Right lobe of liver (tissue), 4 donors: ENCODE data around the gene ICOSLG.
"Not testable (repeated sequence)": the region's sequence is repeated elsewhere in the genome, so short reads cannot be mapped to it uniquely, and the experiment has no call there.

Source experiments
- POLR2A ChIP-seq: fragments of 450-650 bp; IDR thresholded peaks from one replicate; pipeline ENCODE4 v1.6.1; 2017; ENCODE audit warnings: antibody characterized with exemption, mild to moderate bottlenecking
- TF ChIP-seq, protein P1 (sequence below), 4 donors: fragments of 200-600 bp in 3 of 4; fragments of 450-650 bp in 1 of 4; IDR thresholded peaks; one replicate each; pipeline versions ENCODE4 v1.5.1 to v1.8.0; 2016 to 2022; ENCODE audit warnings: antibody characterized with exemption in 4 of 4, mild to moderate bottlenecking in 2 of 4
- donor health status: DM: no; HTN: no; CAD: no.
- donor health status: DM: no; HTN: no; CAD: no.
- donor health status: DM: no; HTN: yes; CAD: no.

- TF ChIP-seq, protein P1, sequence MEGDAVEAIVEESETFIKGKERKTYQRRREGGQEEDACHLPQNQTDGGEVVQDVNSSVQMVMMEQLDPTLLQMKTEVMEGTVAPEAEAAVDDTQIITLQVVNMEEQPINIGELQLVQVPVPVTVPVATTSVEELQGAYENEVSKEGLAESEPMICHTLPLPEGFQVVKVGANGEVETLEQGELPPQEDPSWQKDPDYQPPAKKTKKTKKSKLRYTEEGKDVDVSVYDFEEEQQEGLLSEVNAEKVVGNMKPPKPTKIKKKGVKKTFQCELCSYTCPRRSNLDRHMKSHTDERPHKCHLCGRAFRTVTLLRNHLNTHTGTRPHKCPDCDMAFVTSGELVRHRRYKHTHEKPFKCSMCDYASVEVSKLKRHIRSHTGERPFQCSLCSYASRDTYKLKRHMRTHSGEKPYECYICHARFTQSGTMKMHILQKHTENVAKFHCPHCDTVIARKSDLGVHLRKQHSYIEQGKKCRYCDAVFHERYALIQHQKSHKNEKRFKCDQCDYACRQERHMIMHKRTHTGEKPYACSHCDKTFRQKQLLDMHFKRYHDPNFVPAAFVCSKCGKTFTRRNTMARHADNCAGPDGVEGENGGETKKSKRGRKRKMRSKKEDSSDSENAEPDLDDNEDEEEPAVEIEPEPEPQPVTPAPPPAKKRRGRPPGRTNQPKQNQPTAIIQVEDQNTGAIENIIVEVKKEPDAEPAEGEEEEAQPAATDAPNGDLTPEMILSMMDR (IDR thresholded peaks at IDR 0.05): not testable (repeated sequence)
- TF ChIP-seq POLR2A: not testable (repeated sequence)
Observed at GRCh38 chr21:44211978-44212377, 28.8 kb downstream of the ICOSLG start.
